ENCODE data around the gene LAMA2. TPM values are rescaled to one million over a fixed set of nuclear protein-coding genes. Genes with fewer than 3 reads are reported as not detected.

LAMA2 gene
- total RNA-seq, 6 experiments from 2014 or later: 2.9 to 12.1 (median 6.2) TPM

GRCh38 chr6:129546702-129547101 is 663.8 kb downstream of the LAMA2 start:
- Histone ChIP-seq H3K27ac (no peak overlapping the region), H3K9me3 (no peaks in the 10 kb centered on the region), H3K36me3 (no peaks in the 10 kb centered on the region), H3K4me1 (no peaks in the 10 kb centered on the region), H3K27me3 (no peaks in the 10 kb centered on the region), H3K4me3 (no peak overlapping the region)
- ATAC-seq: no peak
- DNase-seq: no peak
- no peak for TF ChIP-seq CTCF (IDR thresholded peaks at IDR 0.05)
- TF ChIP-seq POLR2A (IDR thresholded peaks at IDR 0.05): no peak
- 67% methylated on average over 3 of the region's 4 CpGs for WGBS (ENCODE audit: insufficient coverage, low coverage, low lambda C conversion rate, missing lambda C conversion rate)
- intact Hi-C loops (cut with DNase I): no loop called here

- DNase-seq: no peak
- intact Hi-C loops (cut with DNase I): no loop called here
- TF ChIP-seq CTCF (IDR thresholded peaks at IDR 0.05): no peak
- TF ChIP-seq POLR2A (IDR thresholded peaks at IDR 0.05): no peak
Observed at GRCh38 chr6:129551486-129551885, 668.5 kb downstream of the LAMA2 start.

GRCh38 chr6:129552413-129552812 is 669.5 kb downstream of the LAMA2 start:
- no peaks in the 10 kb centered on the region for H3K27me3 ChIP-seq
- H3K4me3 ChIP-seq: no peak overlapping the region
- WGBS (ENCODE audit: insufficient coverage, low coverage, low lambda C conversion rate, missing lambda C conversion rate): 60% methylated on average over 2 of the region's 2 CpGs
- H3K27ac ChIP-seq: no peak overlapping the region
- H3K9me3 ChIP-seq: no peaks in the 10 kb centered on the region
- intact Hi-C loops (cut with DNase I): no loop called here
- ATAC-seq (no peak), DNase-seq (no peak)
- TF ChIP-seq CTCF (IDR thresholded peaks at IDR 0.05) (no peak), POLR2A (IDR thresholded peaks at IDR 0.05) (no peak)
- H3K36me3 ChIP-seq: no peaks in the 10 kb centered on the region
- no peaks in the 10 kb centered on the region for H3K4me1 ChIP-seq

More at GRCh38 chr6:129551486-129551885, 668.5 kb downstream of the LAMA2 start:
- 88% methylated on average over 1 of the region's 1 CpG for WGBS (ENCODE audit: insufficient coverage, low coverage, low lambda C conversion rate, missing lambda C conversion rate)
- no peak overlapping the region for H3K4me3 ChIP-seq
- no peak for ATAC-seq
- H3K27me3 ChIP-seq: no peaks in the 10 kb centered on the region
- H3K27ac ChIP-seq: no peak overlapping the region
- H3K4me1 ChIP-seq: no peaks in the 10 kb centered on the region
- H3K9me3 ChIP-seq: no peaks in the 10 kb centered on the region
- H3K36me3 ChIP-seq: no peaks in the 10 kb centered on the region

GRCh38 chr6:129555206-129555832 is 672.4 kb downstream of the LAMA2 start:
- WGBS (ENCODE audit: insufficient coverage, low coverage, low lambda C conversion rate, missing lambda C conversion rate): 84% methylated on average over 5 of the region's 5 CpGs
- no peak overlapping the region for H3K27ac ChIP-seq
- no peaks in the 10 kb centered on the region for H3K9me3 ChIP-seq
- intact Hi-C loops (cut with DNase I): no loop called here
- H3K4me3 ChIP-seq: no peak overlapping the region
- H3K27me3 ChIP-seq: no peaks in the 10 kb centered on the region
- no peak for TF ChIP-seq CTCF (IDR thresholded peaks at IDR 0.05)
- no peak for TF ChIP-seq POLR2A (IDR thresholded peaks at IDR 0.05)
- ATAC-seq (no peak), DNase-seq (no peak)
- no peaks in the 10 kb centered on the region for H3K4me1 ChIP-seq
- no peaks in the 10 kb centered on the region for H3K36me3 ChIP-seq

Measured in right lobe of liver (tissue), 6 donors.